ENCODE data around the gene RALGPS1. TPM values are rescaled to one million over a fixed set of nuclear protein-coding genes. Genes with fewer than 3 reads are reported as not detected.

The RALGPS1 gene
- total and polyA plus RNA-seq, 2 donors (not counting 1 experiment from before 2014, with no cell fraction given) = 2.0 to 5.9 TPM

DNA sequence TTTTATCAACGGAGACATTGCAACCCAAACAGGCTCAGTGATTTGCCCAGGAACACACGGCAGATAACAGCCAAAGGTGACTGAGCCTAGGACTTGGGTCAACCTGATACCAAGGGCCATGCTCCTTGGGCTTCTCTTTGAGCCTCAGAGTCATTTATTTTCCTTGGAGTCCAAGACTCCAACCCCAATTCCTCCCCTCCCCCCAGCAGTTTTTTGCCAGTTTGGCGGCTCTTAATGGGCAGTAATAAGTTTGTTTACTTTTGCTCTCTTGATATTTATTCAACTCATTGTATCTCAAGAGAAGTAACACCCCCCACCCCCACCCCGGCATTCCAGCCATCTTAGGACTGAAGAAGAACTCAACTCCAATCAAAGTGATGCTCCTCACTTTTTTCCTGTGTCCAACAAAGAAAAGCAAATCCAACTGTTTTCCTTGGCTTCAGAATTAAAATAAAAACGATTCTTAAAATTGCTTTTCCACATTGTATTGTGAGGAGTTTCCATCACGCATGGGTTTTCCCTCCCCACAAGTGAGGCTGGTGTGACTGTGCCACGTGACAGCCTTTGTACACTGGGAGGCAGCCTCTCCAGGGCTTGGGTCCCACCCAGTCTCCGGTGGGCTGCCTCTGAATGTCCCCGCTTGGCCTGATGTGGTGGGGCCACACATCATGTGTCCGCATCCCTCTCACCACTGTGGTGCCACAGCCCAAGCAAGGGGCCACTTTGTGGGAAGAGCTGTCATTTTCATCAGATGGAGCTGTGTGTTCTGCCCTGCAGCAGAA is 198.8 kb downstream of the RALGPS1 start:
- H3K27me3 ChIP-seq (ENCODE audit: control insufficient read depth, insufficient read depth, low read length) = no peaks in the 10 kb centered on the region
- peaks cover 4% of the 10 kb centered on the region for H3K4me1 ChIP-seq (ENCODE audit: control insufficient read depth, extremely low read depth, insufficient read depth, low read length)
- TF ChIP-seq, protein P1, sequence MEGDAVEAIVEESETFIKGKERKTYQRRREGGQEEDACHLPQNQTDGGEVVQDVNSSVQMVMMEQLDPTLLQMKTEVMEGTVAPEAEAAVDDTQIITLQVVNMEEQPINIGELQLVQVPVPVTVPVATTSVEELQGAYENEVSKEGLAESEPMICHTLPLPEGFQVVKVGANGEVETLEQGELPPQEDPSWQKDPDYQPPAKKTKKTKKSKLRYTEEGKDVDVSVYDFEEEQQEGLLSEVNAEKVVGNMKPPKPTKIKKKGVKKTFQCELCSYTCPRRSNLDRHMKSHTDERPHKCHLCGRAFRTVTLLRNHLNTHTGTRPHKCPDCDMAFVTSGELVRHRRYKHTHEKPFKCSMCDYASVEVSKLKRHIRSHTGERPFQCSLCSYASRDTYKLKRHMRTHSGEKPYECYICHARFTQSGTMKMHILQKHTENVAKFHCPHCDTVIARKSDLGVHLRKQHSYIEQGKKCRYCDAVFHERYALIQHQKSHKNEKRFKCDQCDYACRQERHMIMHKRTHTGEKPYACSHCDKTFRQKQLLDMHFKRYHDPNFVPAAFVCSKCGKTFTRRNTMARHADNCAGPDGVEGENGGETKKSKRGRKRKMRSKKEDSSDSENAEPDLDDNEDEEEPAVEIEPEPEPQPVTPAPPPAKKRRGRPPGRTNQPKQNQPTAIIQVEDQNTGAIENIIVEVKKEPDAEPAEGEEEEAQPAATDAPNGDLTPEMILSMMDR (conservative IDR thresholded peaks at IDR 0.05 in 1 of 2, IDR thresholded peaks at IDR 0.05 in 1 of 2; ENCODE audit: low read depth in 1 of 2, low read length in 2 of 2) = no peak
- no peak for TF ChIP-seq EZH2 (IDR thresholded peaks at IDR 0.05; ENCODE audit: low read length, missing control alignments)
- H3K27ac ChIP-seq (ENCODE audit: insufficient read depth, low read length) = no peak overlapping the region
- H3K9ac ChIP-seq (ENCODE audit: insufficient read depth, low read length) = no peak overlapping the region
- peaks cover 2% of the 10 kb centered on the region for H3K36me3 ChIP-seq (ENCODE audit: control insufficient read depth, insufficient read depth, low read length)
- no peak overlapping the region for H3K4me2 ChIP-seq (ENCODE audit: extremely low read depth, insufficient read depth, low read length)
- H3K79me2 ChIP-seq (ENCODE audit: control insufficient read depth, insufficient read depth, low read length) = no peaks in the 10 kb centered on the region
- no peaks in the 10 kb centered on the region for H4K20me1 ChIP-seq (ENCODE audit: control insufficient read depth, extremely low read depth, insufficient read depth, low read length)
- no peak for DNase-seq (ENCODE audit: low read depth in 2 of 2)
- H2AFZ ChIP-seq (ENCODE audit: low read length) = no peak overlapping the region
- no peak overlapping the region for H3K4me3 ChIP-seq (replicated peaks in 1 of 4; ENCODE audit: control extremely low read depth in 1 of 4, insufficient read depth in 1 of 4, low read depth in 3 of 4, low read length in 4 of 4)
- no peaks in the 10 kb centered on the region for H3K9me3 ChIP-seq (ENCODE audit: control insufficient read depth, insufficient read depth, low read depth, low read length)

DNA sequence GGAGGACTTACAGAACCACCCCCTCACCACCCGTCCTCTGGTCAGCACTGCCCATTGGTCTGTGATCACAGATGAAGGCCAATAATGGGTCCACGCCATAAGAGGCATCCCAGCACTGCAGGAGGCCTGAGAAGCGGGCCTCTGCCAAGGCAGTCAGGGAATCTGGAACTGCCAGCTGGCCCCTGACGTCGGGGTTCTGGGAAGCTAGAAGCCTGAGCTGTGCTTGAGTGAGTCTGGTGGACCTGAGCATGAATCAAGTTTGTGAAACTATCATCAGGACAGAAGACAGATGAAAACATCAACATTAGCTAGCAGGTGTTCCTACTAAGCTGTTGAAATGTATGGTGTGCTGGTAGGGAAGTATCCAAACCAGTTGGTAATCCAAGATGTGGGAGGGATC is 200.0 kb downstream of the RALGPS1 start:
- Histone ChIP-seq H4K20me1 (ENCODE audit: control insufficient read depth, extremely low read depth, insufficient read depth, low read length) (no peaks in the 10 kb centered on the region), H3K4me1 (ENCODE audit: control insufficient read depth, extremely low read depth, insufficient read depth, low read length) (peaks cover 7% of the 10 kb centered on the region), H3K4me2 (ENCODE audit: extremely low read depth, insufficient read depth, low read length) (no peak overlapping the region), H3K4me3 (replicated peaks in 1 of 4; ENCODE audit: control extremely low read depth in 1 of 4, insufficient read depth in 1 of 4, low read depth in 3 of 4, low read length in 4 of 4) (no peak overlapping the region), H2AFZ (ENCODE audit: low read length) (no peak overlapping the region), H3K9ac (ENCODE audit: insufficient read depth, low read length) (no peak overlapping the region), H3K36me3 (ENCODE audit: control insufficient read depth, insufficient read depth, low read length) (no peaks in the 10 kb centered on the region), H3K27ac (ENCODE audit: insufficient read depth, low read length) (no peak overlapping the region), H3K27me3 (ENCODE audit: control insufficient read depth, insufficient read depth, low read length) (no peaks in the 10 kb centered on the region), H3K79me2 (ENCODE audit: control insufficient read depth, insufficient read depth, low read length) (peaks cover 7% of the 10 kb centered on the region), H3K9me3 (ENCODE audit: control insufficient read depth, insufficient read depth, low read depth, low read length) (no peaks in the 10 kb centered on the region)
- no peak for DNase-seq (ENCODE audit: low read depth in 2 of 2)
- TF ChIP-seq EZH2 (IDR thresholded peaks at IDR 0.05; ENCODE audit: low read length, missing control alignments) = no peak
- TF ChIP-seq, protein P1 (conservative IDR thresholded peaks at IDR 0.05 in 1 of 2, IDR thresholded peaks at IDR 0.05 in 1 of 2; ENCODE audit: low read depth in 1 of 2, low read length in 2 of 2) = no peak

DNA sequence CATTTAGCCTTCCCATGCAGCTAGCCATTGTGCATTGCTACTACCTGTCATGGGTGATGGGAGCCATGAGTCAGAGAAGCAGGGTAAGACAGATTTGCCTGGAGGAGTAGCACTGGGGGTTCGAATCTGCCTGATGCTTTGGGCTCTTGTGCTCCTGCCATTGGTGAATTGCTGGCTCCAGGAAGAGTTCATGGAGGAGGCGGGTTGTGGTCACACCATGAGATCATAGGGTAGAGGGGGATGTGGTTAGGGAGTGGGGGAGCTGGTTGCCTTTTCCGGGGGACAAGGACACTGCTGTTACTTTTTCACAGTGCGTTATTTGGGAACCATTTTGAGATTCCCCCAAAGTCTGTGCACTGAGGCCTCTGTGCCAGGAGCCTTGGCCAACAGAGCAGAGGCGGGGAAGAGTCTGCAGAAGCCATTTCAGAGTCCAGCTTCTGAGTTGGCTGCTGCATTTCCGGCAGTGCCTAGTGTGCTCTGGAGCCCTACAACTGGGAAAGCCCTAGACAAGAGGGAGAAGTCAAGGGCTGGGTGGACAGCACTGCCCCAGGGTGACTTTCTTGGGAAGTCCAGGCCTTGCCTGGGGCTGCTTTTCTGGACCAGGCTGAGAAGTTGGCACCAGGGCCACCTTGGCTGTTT is 201.6 kb downstream of the RALGPS1 start:
- no peak overlapping the region for H2AFZ ChIP-seq (ENCODE audit: low read length)
- peaks cover 11% of the 10 kb centered on the region for H3K4me1 ChIP-seq (ENCODE audit: control insufficient read depth, extremely low read depth, insufficient read depth, low read length)
- H3K27ac ChIP-seq (ENCODE audit: insufficient read depth, low read length) = no peak overlapping the region
- DNase-seq (ENCODE audit: low read depth in 2 of 2) = no peak
- no peak for TF ChIP-seq EZH2 (IDR thresholded peaks at IDR 0.05; ENCODE audit: low read length, missing control alignments)
- TF ChIP-seq, protein P1 (conservative IDR thresholded peaks at IDR 0.05 in 1 of 2, IDR thresholded peaks at IDR 0.05 in 1 of 2; ENCODE audit: low read depth in 1 of 2, low read length in 2 of 2) = no peak
- no peaks in the 10 kb centered on the region for H4K20me1 ChIP-seq (ENCODE audit: control insufficient read depth, extremely low read depth, insufficient read depth, low read length)
- no peaks in the 10 kb centered on the region for H3K9me3 ChIP-seq (ENCODE audit: control insufficient read depth, insufficient read depth, low read depth, low read length)
- H3K4me3 ChIP-seq (replicated peaks in 1 of 4; ENCODE audit: control extremely low read depth in 1 of 4, insufficient read depth in 1 of 4, low read depth in 3 of 4, low read length in 4 of 4) = no peak overlapping the region
- peaks cover 2% of the 10 kb centered on the region for H3K36me3 ChIP-seq (ENCODE audit: control insufficient read depth, insufficient read depth, low read length)
- peaks cover 18% of the 10 kb centered on the region for H3K79me2 ChIP-seq (ENCODE audit: control insufficient read depth, insufficient read depth, low read length)
- no peaks in the 10 kb centered on the region for H3K27me3 ChIP-seq (ENCODE audit: control insufficient read depth, insufficient read depth, low read length)
- H3K4me2 ChIP-seq (ENCODE audit: extremely low read depth, insufficient read depth, low read length) = no peak overlapping the region
- H3K9ac ChIP-seq (ENCODE audit: insufficient read depth, low read length) = no peak overlapping the region

Measured in fibroblast of lung (primary cell).